ENCODE results near the gene PABPC1L2A. TPM values are rescaled to one million over a fixed set of nuclear protein-coding genes. Genes with fewer than 3 reads are reported as not detected.
"Not testable (repeated sequence)": the region's sequence is repeated elsewhere in the genome, so short reads cannot be mapped to it uniquely, and the experiment has no call there.

Gene PABPC1L2A
- total RNA-seq = not detected

GRCh38 chrX:73079024-73079562 lies at the start of gene PABPC1L2A:
TSS of gene PABPC1L2A (minus strand) at chrX:73079512. CDS start at chrX:73079386, 126 bp downstream.
- DNase-seq; H3K4me1 Mint-ChIP-seq (ENCODE audit: low read depth); H3K4me3 Mint-ChIP-seq; H3K27ac Mint-ChIP-seq; intact Hi-C loops (cut with micrococcal nuclease); H3K27me3 Mint-ChIP-seq; H3K36me3 Mint-ChIP-seq (ENCODE audit: low read depth); POLR2A ChIA-PET; ATAC-seq; CTCF ChIA-PET; H3K9me3 Mint-ChIP-seq: not testable (repeated sequence)

GRCh38 chrX:73127700-73128241 lies 48.5 kb upstream of the PABPC1L2A start:
- DNase-seq = no peak
- Mint-ChIP-seq H3K4me3 (no peak overlapping the region), H3K27me3 (peaks cover 4% of the 10 kb centered on the region), H3K9me3 (no peaks in the 10 kb centered on the region), H3K36me3 (ENCODE audit: low read depth) (no peaks in the 10 kb centered on the region), H3K27ac (no peak overlapping the region), H3K4me1 (ENCODE audit: low read depth) (no peaks in the 10 kb centered on the region)
- TF ChIP-seq CTCF (IDR thresholded peaks at IDR 0.05) = no peak
- ChIA-PET POLR2A (no interaction called here), CTCF (no interaction called here)
- intact Hi-C loops (cut with micrococcal nuclease) = no loop called here
- no peak for ATAC-seq

GRCh38 chrX:73126240-73126639 lies 46.9 kb upstream of the PABPC1L2A start:
- DNase-seq (no peak), ATAC-seq (no peak)
- Mint-ChIP-seq H3K27ac (no peak overlapping the region), H3K9me3 (no peaks in the 10 kb centered on the region), H3K4me1 (ENCODE audit: low read depth) (no peaks in the 10 kb centered on the region), H3K4me3 (no peak overlapping the region), H3K36me3 (ENCODE audit: low read depth) (no peaks in the 10 kb centered on the region), H3K27me3 (peaks cover 4% of the 10 kb centered on the region)
- CTCF ChIA-PET = no interaction called here
- no peak for TF ChIP-seq CTCF (IDR thresholded peaks at IDR 0.05)
- POLR2A ChIA-PET = no interaction called here
- intact Hi-C loops (cut with micrococcal nuclease) = no loop called here

- intact Hi-C loops (cut with micrococcal nuclease); CTCF ChIA-PET; H3K4me3 Mint-ChIP-seq; POLR2A ChIA-PET; H3K27ac Mint-ChIP-seq; H3K27me3 Mint-ChIP-seq; DNase-seq; H3K36me3 Mint-ChIP-seq (ENCODE audit: low read depth); ATAC-seq; H3K4me1 Mint-ChIP-seq (ENCODE audit: low read depth); H3K9me3 Mint-ChIP-seq: not testable (repeated sequence)
Measured at GRCh38 chrX:73099505-73099904, 20.2 kb upstream of the PABPC1L2A start.

GRCh38 chrX:73086766-73087165 lies 7.5 kb upstream of the PABPC1L2A start:
- H3K9me3 Mint-ChIP-seq; H3K4me1 Mint-ChIP-seq (ENCODE audit: low read depth); H3K4me3 Mint-ChIP-seq; intact Hi-C loops (cut with micrococcal nuclease); CTCF ChIA-PET; POLR2A ChIA-PET; ATAC-seq; H3K27ac Mint-ChIP-seq; H3K27me3 Mint-ChIP-seq; H3K36me3 Mint-ChIP-seq (ENCODE audit: low read depth): not testable (repeated sequence)
- DNase-seq = peak; percentile 9

GRCh38 chrX:73079884-73080283 lies 572 bp upstream of the PABPC1L2A start:
- H3K27ac Mint-ChIP-seq; ATAC-seq; H3K36me3 Mint-ChIP-seq (ENCODE audit: low read depth); DNase-seq; H3K27me3 Mint-ChIP-seq; H3K4me1 Mint-ChIP-seq (ENCODE audit: low read depth); POLR2A ChIA-PET; CTCF ChIA-PET; H3K4me3 Mint-ChIP-seq; intact Hi-C loops (cut with micrococcal nuclease); H3K9me3 Mint-ChIP-seq: not testable (repeated sequence)

GRCh38 chrX:73078597-73078996 lies 715 bp downstream of the PABPC1L2A start:
- intact Hi-C loops (cut with micrococcal nuclease); H3K4me3 Mint-ChIP-seq; H3K27ac Mint-ChIP-seq; DNase-seq; POLR2A ChIA-PET; ATAC-seq; H3K36me3 Mint-ChIP-seq (ENCODE audit: low read depth); H3K4me1 Mint-ChIP-seq (ENCODE audit: low read depth); H3K27me3 Mint-ChIP-seq; H3K9me3 Mint-ChIP-seq; CTCF ChIA-PET: not testable (repeated sequence)

Measured in activated CD8-positive, alpha-beta T cell treated with anti-CD3 and anti-CD28 coated beads for 36 hours (primary cell).